HUES64 (cell line): Measurements from ENCODE around the gene RPAP3.
A peak's percentile ranks its signal among the peaks of the same experiment; 100 is the strongest.
"Not testable (repeated sequence)": the region's sequence is repeated elsewhere in the genome, so short reads cannot be mapped to it uniquely, and the experiment has no call there.

Experiments used
- H3K27ac ChIP-seq: 2 replicates; pipeline ENCODE4 v1.7.0; 2013; ENCODE audit warnings: low read depth, low read length, inconsistent platforms
- H3K27me3 ChIP-seq: 2 replicates; pipeline ENCODE4 v1.6.1; 2013; ENCODE audit warnings: mild to moderate bottlenecking, low read length; ENCODE audit not compliant: insufficient read depth
- H3K36me3 ChIP-seq: 2 replicates; pipeline ENCODE4 v1.6.1; 2013; ENCODE audit warnings: mild to moderate bottlenecking, low read length; ENCODE audit not compliant: insufficient read depth
- H3K4me1 ChIP-seq: 2 replicates; pipeline ENCODE4 v1.6.1; 2013; ENCODE audit warnings: mild to moderate bottlenecking, low read length, moderate library complexity; ENCODE audit not compliant: insufficient read depth
- H3K4me3 ChIP-seq: 2 replicates; pipeline ENCODE4 v1.5.1; 2013; ENCODE audit warnings: mild to moderate bottlenecking, low read length, moderate library complexity
- H3K9ac ChIP-seq: 2 replicates; pipeline ENCODE4 v1.6.1; 2013; ENCODE audit warnings: mild to moderate bottlenecking, low read depth, low read length
- H3K9me3 ChIP-seq: 2 replicates; pipeline ENCODE4 v1.6.1; 2013; ENCODE audit warnings: low read depth, low read length; ENCODE audit not compliant: insufficient read depth
- WGBS: fragments of 150-250, 120-280 bp; methylation state at CpG from one replicate; pipeline ENCODE4 v1.1.7; 2013; ENCODE audit warnings: missing lambda C conversion rate; 5-methylcytosine and 5-hydroxymethylcytosine counted together

RPAP3 gene

DNA sequence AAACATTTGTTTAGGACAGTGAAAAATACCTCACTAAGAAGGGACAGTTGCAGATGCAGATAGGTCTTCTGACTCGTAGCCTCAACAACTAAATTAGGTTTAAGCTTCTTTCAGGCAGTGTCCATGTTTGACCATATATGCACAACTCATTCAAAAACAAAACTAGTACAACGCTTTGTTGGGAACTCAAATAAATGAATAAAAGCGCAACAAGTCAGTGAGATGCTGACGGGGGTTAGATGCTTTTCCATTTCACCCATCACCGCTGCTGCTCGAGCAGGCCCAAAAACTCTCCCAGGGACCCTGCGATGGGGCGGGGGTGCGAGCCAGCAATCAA, 633 bp downstream of the RPAP3 start:
- no peaks in the 10 kb centered on the region for H3K27me3 ChIP-seq
- 7% methylated on average over 9 of the region's 9 CpGs for WGBS

DNA sequence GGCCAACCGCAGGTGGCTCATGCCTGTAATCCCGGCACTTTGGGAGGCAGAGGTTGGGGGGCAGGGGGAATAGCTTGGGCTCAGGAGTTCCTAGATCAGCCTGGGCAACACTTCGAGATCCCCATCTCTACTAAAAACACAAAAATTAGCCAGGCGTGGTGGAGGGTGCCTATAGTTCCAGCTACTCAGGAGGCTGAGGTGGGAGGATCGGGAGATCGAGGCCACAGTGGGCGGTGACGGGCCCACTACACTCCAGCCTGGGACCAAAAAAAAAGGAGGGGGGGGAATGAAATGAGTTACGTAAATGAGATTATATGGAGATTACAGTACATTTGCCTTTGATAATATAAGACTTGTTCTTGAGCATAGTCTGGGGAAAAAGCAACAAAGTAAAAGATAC, 1.1 kb downstream of the RPAP3 start:
- no peaks in the 10 kb centered on the region for H3K9me3 ChIP-seq
- H3K27ac ChIP-seq: no peak overlapping the region
- H3K9ac ChIP-seq: no peak overlapping the region
- peak overlapping the region; percentile 87 for H3K4me3 ChIP-seq
- H3K4me1 ChIP-seq: peaks cover 6% of the 10 kb centered on the region; the same call in 1 of the 2 replicates
- 93% methylated on average over 8 of the region's 9 CpGs for WGBS
- no peaks in the 10 kb centered on the region for H3K27me3 ChIP-seq
- peaks cover 26% of the 10 kb centered on the region for H3K36me3 ChIP-seq

More for the DNA sequence above, 633 bp downstream of the RPAP3 start:
- Histone ChIP-seq H3K4me1 (peaks cover 6% of the 10 kb centered on the region; the same call in 1 of the 2 replicates), H3K9me3 (no peaks in the 10 kb centered on the region), H3K36me3 (peaks cover 22% of the 10 kb centered on the region), H3K27ac (peak overlapping the region; percentile 73; the same call in 1 of the 2 replicates), H3K4me3 (peak overlapping the region; percentile 87), H3K9ac (peak overlapping the region; percentile 70)

- no peak overlapping the region for H3K4me3 ChIP-seq
- no peak overlapping the region for H3K9ac ChIP-seq
- H3K9me3 ChIP-seq: no peaks in the 10 kb centered on the region
- peaks cover 64% of the 10 kb centered on the region for H3K36me3 ChIP-seq
- H3K4me1 ChIP-seq: no peaks in the 10 kb centered on the region
- H3K27me3 ChIP-seq: no peaks in the 10 kb centered on the region
- H3K27ac ChIP-seq: no peak overlapping the region
- 93% methylated on average over 1 of the region's 2 CpGs for WGBS
Measured at GRCh38 chr12:47700263-47700662, 5.6 kb downstream of the RPAP3 start.

DNA sequence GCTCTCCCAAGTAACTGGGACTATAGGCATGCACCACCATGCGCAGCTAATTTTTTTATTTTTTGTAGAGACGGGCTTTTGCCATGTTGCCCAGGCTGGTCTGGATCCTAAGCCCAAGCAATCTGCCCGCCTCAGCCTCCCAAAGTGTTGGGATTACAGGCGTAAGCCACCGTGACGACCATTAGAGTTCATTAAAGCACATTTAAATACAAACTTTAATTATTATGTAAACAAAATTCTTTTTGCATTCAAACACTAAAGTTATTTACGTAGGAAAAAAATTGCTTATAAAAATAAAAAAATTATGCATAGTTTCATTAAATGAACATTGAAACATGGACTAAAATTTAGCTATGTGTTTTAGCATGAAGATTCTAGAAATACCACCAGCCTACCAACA, 7.2 kb downstream of the RPAP3 start:
- H3K27ac ChIP-seq: no peak overlapping the region
- peaks cover 80% of the 10 kb centered on the region for H3K36me3 ChIP-seq
- no peaks in the 10 kb centered on the region for H3K27me3 ChIP-seq
- no peak overlapping the region for H3K4me3 ChIP-seq
- 96% methylated on average over 4 of the region's 7 CpGs for WGBS
- no peaks in the 10 kb centered on the region for H3K4me1 ChIP-seq
- no peak overlapping the region for H3K9ac ChIP-seq
- H3K9me3 ChIP-seq: no peaks in the 10 kb centered on the region

GRCh38 chr12:47698055-47698454, 7.8 kb downstream of the RPAP3 start:
- H3K27ac ChIP-seq: no peak overlapping the region
- no peak overlapping the region for H3K9ac ChIP-seq
- WGBS: over 99% methylated on average over 4 of the region's 4 CpGs
- no peaks in the 10 kb centered on the region for H3K9me3 ChIP-seq
- no peak overlapping the region for H3K4me3 ChIP-seq
- no peaks in the 10 kb centered on the region for H3K27me3 ChIP-seq
- H3K36me3 ChIP-seq: peaks cover 85% of the 10 kb centered on the region
- no peaks in the 10 kb centered on the region for H3K4me1 ChIP-seq

GRCh38 chr12:47689215-47689614, 16.6 kb downstream of the RPAP3 start:
- Histone ChIP-seq H3K27me3 (no peaks in the 10 kb centered on the region), H3K36me3 (peaks cover 83% of the 10 kb centered on the region), H3K9me3 (no peaks in the 10 kb centered on the region), H3K27ac (no peak overlapping the region), H3K9ac (no peak overlapping the region), H3K4me1 (no peaks in the 10 kb centered on the region), H3K4me3 (no peak overlapping the region)
- 95% methylated on average over 2 of the region's 2 CpGs for WGBS

GRCh38 chr12:47687636-47688035, 18.2 kb downstream of the RPAP3 start:
- Histone ChIP-seq H3K4me3 (no peak overlapping the region), H3K4me1 (no peaks in the 10 kb centered on the region), H3K36me3 (peaks cover 85% of the 10 kb centered on the region), H3K27me3 (no peaks in the 10 kb centered on the region), H3K9ac (no peak overlapping the region), H3K27ac (no peak overlapping the region), H3K9me3 (no peaks in the 10 kb centered on the region)
- 87% methylated on average over 3 of the region's 3 CpGs for WGBS

GRCh38 chr12:47686645-47687240, 19.1 kb downstream of the RPAP3 start:
- H3K4me3 ChIP-seq: no peak overlapping the region
- H3K27me3 ChIP-seq: no peaks in the 10 kb centered on the region
- WGBS: 80% methylated on average over 2 of the region's 4 CpGs
- no peaks in the 10 kb centered on the region for H3K4me1 ChIP-seq
- no peak overlapping the region for H3K27ac ChIP-seq
- H3K9me3 ChIP-seq: no peaks in the 10 kb centered on the region
- H3K36me3 ChIP-seq: peaks cover 85% of the 10 kb centered on the region
- H3K9ac ChIP-seq: no peak overlapping the region

- peaks cover 62% of the 10 kb centered on the region for H3K36me3 ChIP-seq
- H3K4me3 ChIP-seq: no peak overlapping the region
- no peaks in the 10 kb centered on the region for H3K4me1 ChIP-seq
- H3K9me3 ChIP-seq: no peaks in the 10 kb centered on the region
- no peaks in the 10 kb centered on the region for H3K27me3 ChIP-seq
- H3K27ac ChIP-seq: no peak overlapping the region
- no CpG with 5 or more reads among the region's 2 CpGs for WGBS
- no peak overlapping the region for H3K9ac ChIP-seq
Measured at GRCh38 chr12:47679785-47680184, 26.0 kb downstream of the RPAP3 start.

GRCh38 chr12:47672068-47672467, 33.8 kb downstream of the RPAP3 start:
- H3K36me3 ChIP-seq: peaks cover 70% of the 10 kb centered on the region
- no peaks in the 10 kb centered on the region for H3K27me3 ChIP-seq
- H3K4me1 ChIP-seq: peaks cover 5% of the 10 kb centered on the region; the same call in 1 of the 2 replicates
- H3K9ac ChIP-seq: no peak overlapping the region
- no peak overlapping the region for H3K4me3 ChIP-seq
- WGBS: 96% methylated on average over 2 of the region's 2 CpGs
- H3K9me3 ChIP-seq: no peaks in the 10 kb centered on the region
- H3K27ac ChIP-seq: no peak overlapping the region

DNA sequence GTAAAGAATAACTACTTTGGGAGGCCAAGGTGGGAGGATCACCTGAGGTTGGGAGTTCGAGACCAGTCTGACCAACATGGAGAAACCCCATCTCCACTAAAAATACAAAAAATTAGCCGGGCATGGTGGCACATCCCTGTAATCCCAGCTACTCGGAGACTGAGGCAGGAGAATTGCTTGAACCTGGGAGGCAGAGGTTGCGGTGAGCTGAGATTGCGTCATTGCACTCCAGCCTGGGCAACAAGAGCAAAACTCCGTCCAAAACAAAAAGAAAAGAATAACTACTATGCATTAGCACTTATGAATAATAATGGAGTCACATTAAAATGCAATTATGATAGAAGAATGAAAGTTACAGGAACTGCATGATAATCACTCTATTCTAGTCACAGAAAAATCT, 37.9 kb downstream of the RPAP3 start:
- H3K27ac ChIP-seq, H3K27me3 ChIP-seq, H3K4me1 ChIP-seq, H3K9ac ChIP-seq, H3K9me3 ChIP-seq, H3K4me3 ChIP-seq: not testable (repeated sequence)
- WGBS: 96% methylated on average over 5 of the region's 6 CpGs
- peaks cover 88% of the 10 kb centered on the region for H3K36me3 ChIP-seq
